Neural cell (in vitro differentiated cells): ENCODE data around the gene TADA2B.

ENCODE experiments used
- CTCF ChIP-seq: fragments of 450-650 bp; IDR thresholded peaks from 2 replicates; pipeline ENCODE4 v1.5.1; 2014; ENCODE audit warnings: antibody characterized with exemption, mild to moderate bottlenecking, moderate library complexity; ENCODE audit not compliant: poor library complexity, severe bottlenecking
- EP300 ChIP-seq: fragments of 450-650 bp; conservative IDR thresholded peaks from 2 replicates; pipeline ENCODE4 v1.6.1; 2014; ENCODE audit warnings: antibody characterized with exemption, mild to moderate bottlenecking, moderate library complexity; ENCODE audit not compliant: poor library complexity, severe bottlenecking
- REST ChIP-seq: IDR thresholded peaks from 2 replicates; pipeline ENCODE4 v1.6.1; 2012; ENCODE audit warnings: borderline replicate concordance
- TAF1 ChIP-seq: IDR thresholded peaks from 2 replicates; pipeline ENCODE4 v1.6.1; 2012; ENCODE audit warnings: low read depth

GRCh38 chr4:7029921-7030320 lies 13.3 kb upstream of the TADA2B start:
- TF ChIP-seq CTCF: no peak
- no peak for TF ChIP-seq TAF1
- no peak for TF ChIP-seq EP300
- no peak for TF ChIP-seq REST
